SK-N-SH (cell line): ENCODE data around the gene AGBL1. TPM values are rescaled to one million over a fixed set of nuclear protein-coding genes. Genes with fewer than 3 reads are reported as not detected.

Source experiments
- CTCF ChIA-PET: fragments of 300-600, 350-600 bp; formaldehyde crosslinking; extraction: SDS; loops from one replicate; lab custom pipeline; 2021; lab: Yijun Ruan, JAX
- POLR2A ChIA-PET: fragments of 350-600 bp; sonication (Branson Sonifier 250); formaldehyde crosslinking; extraction: SDS; loops from one replicate; lab custom pipeline; 2020; ENCODE audit warnings: antibody characterized with exemption, inconsistent platforms; lab: Yijun Ruan, JAX
- DNase-seq: peaks from one replicate; pipeline ENCODE4 v3.0.0; 2012
- H2AFZ ChIP-seq: fragments of 200-600 bp; sonication (generic); 2 replicates; pipeline ENCODE4 v1.8.1; 2016; ENCODE audit warnings: antibody characterized with exemption, mild to moderate bottlenecking, low read depth
- H3F3A ChIP-seq: fragments of 200-600 bp; sonication (generic); replicated peaks from 2 replicates; pipeline ENCODE3; 2016; ENCODE audit warnings: antibody characterized with exemption, mild to moderate bottlenecking; ENCODE audit not compliant: insufficient read depth
- H3K27ac ChIP-seq, 2 experiments: fragments of 200-500 bp in 1 of 2; fragments of 200-600 bp in 1 of 2; sonication (Bioruptor generic) in 1 of 2; sonication (generic), shearing (Covaris generic) in 1 of 2; 2 replicates each; pipeline versions ENCODE4 v1.5.1 to v1.6.1; 2014 to 2016; ENCODE audit warnings: low read depth in 2 of 2, inconsistent platforms in 1 of 2, low read length in 1 of 2, mild to moderate bottlenecking in 1 of 2, mixed read lengths in 1 of 2
- H3K27me3 ChIP-seq: fragments of 200-600 bp; sonication (generic), shearing (Covaris generic); 2 replicates; pipeline ENCODE4 v1.6.1; 2016; ENCODE audit warnings: mixed run types; ENCODE audit not compliant: insufficient read depth
- H3K36me3 ChIP-seq, 2 experiments: fragments of 200-500 bp in 1 of 2; fragments of 200-600 bp in 1 of 2; sonication (Bioruptor generic) in 1 of 2; sonication (generic) in 1 of 2; replicated peaks in 1 of 2; 2 replicates each; pipeline versions ENCODE3 to v1.5.1; 2014 to 2016; ENCODE audit warnings: low read length in 1 of 2, mild to moderate bottlenecking in 1 of 2; ENCODE audit not compliant: insufficient read depth in 2 of 2, control insufficient read depth in 1 of 2
- H3K4me1 ChIP-seq, 2 experiments: fragments of 200-500 bp in 1 of 2; fragments of 200-600 bp in 1 of 2; sonication (Bioruptor generic) in 1 of 2; sonication (generic), shearing (Covaris generic) in 1 of 2; 2 replicates each; pipeline versions ENCODE4 v1.5.1 to v1.6.1; 2014 to 2016; ENCODE audit warnings: low read depth in 1 of 2, low read length in 1 of 2, mixed run types in 1 of 2; ENCODE audit not compliant: insufficient read depth in 2 of 2, control insufficient read depth in 1 of 2
- H3K4me2 ChIP-seq: fragments of 200-600 bp; sonication (generic), shearing (Covaris generic); 2 replicates; pipeline ENCODE4 v1.6.1; 2017; ENCODE audit warnings: mixed run types
- H3K4me3 ChIP-seq, 2 experiments: fragments of 200-500 bp in 1 of 2; fragments of 200-600 bp in 1 of 2; sonication (Bioruptor generic) in 1 of 2; sonication (generic), shearing (Covaris generic) in 1 of 2; 2 replicates each; pipeline versions ENCODE4 v1.5.1 to v1.8.1; 2014 to 2016; ENCODE audit warnings: low read depth in 2 of 2, inconsistent platforms in 1 of 2, low read length in 1 of 2, mild to moderate bottlenecking in 1 of 2, mixed read lengths in 1 of 2, moderate library complexity in 1 of 2
- H3K79me2 ChIP-seq: fragments of 200-600 bp; sonication (generic); 2 replicates; pipeline ENCODE4 v1.8.1; 2017; ENCODE audit warnings: mild to moderate bottlenecking; ENCODE audit not compliant: insufficient read depth
- H3K9ac ChIP-seq: fragments of 200-600 bp; sonication (generic); 2 replicates; pipeline ENCODE4 v1.6.1; 2017; ENCODE audit warnings: mixed run types
- H3K9me2 ChIP-seq: fragments of 200-600 bp; sonication (generic); 2 replicates; pipeline ENCODE4 v1.6.1; 2017; ENCODE audit warnings: mixed run types
- H3K9me3 ChIP-seq: fragments of 200-600 bp; sonication (generic); 2 replicates; pipeline ENCODE4 v1.6.1; 2017; ENCODE audit warnings: mixed run types, mild to moderate bottlenecking, moderate library complexity
- H4K20me1 ChIP-seq: fragments of 200-600 bp; sonication (generic); 2 replicates; pipeline ENCODE4 v1.6.1; 2017; ENCODE audit warnings: mild to moderate bottlenecking, mixed run types; ENCODE audit not compliant: insufficient read depth
- CHD2 ChIP-seq: fragments of 150-350 bp; IDR thresholded peaks from 2 replicates; pipeline ENCODE4 v1.6.1; 2018; ENCODE audit warnings: low read length; ENCODE audit not compliant: partially characterized antibody
- EZH2phosphoT487 ChIP-seq: fragments of 200-600 bp; sonication (generic); IDR thresholded peaks from 2 replicates; pipeline ENCODE4 v1.6.1; 2017; ENCODE audit warnings: low read depth, mixed run types, mild to moderate bottlenecking, antibody characterized with exemption, moderate library complexity, borderline replicate concordance
- GABPA ChIP-seq: IDR thresholded peaks from 2 replicates; pipeline ENCODE4 v1.4.0; 2012; ENCODE audit warnings: low read depth, mild to moderate bottlenecking
- MEF2A ChIP-seq: IDR thresholded peaks from 2 replicates; pipeline ENCODE4 v1.4.0; 2012; ENCODE audit warnings: low read depth, borderline replicate concordance
- NFIC ChIP-seq: IDR thresholded peaks from 2 replicates; pipeline ENCODE4 v1.4.0; 2012; ENCODE audit warnings: borderline replicate concordance
- POLR2AphosphoS5 ChIP-seq: IDR thresholded peaks from 2 replicates; pipeline ENCODE4 v1.6.1; 2012; ENCODE audit warnings: low read depth, low read length
- RAD21 ChIP-seq: IDR thresholded peaks from 2 replicates; pipeline ENCODE4 v1.6.1; 2012; ENCODE audit warnings: mild to moderate bottlenecking, low read length
- REST ChIP-seq: IDR thresholded peaks from 2 replicates; pipeline ENCODE4 v1.6.1; 2012; ENCODE audit warnings: mild to moderate bottlenecking, low read depth, low read length, moderate library complexity
- RFX5 ChIP-seq: IDR thresholded peaks from 2 replicates; pipeline ENCODE4 v1.6.1; 2012; ENCODE audit warnings: mild to moderate bottlenecking, improper control_type of control experiment, low read length
- RXRA ChIP-seq: IDR thresholded peaks from 2 replicates; pipeline ENCODE4 v1.4.0; 2012; ENCODE audit warnings: low read depth, mild to moderate bottlenecking, borderline replicate concordance
- SIN3A ChIP-seq: IDR thresholded peaks from 2 replicates; pipeline ENCODE4 v1.6.1; 2012; ENCODE audit warnings: low read depth, mild to moderate bottlenecking, low read length, moderate library complexity, borderline replicate concordance
- SMC3 ChIP-seq: IDR thresholded peaks from 2 replicates; pipeline ENCODE4 v1.6.1; 2012; ENCODE audit warnings: low read depth, low read length, improper control_type of control experiment
- TAF1 ChIP-seq: IDR thresholded peaks from 2 replicates; pipeline ENCODE4 v1.6.1; 2012; ENCODE audit warnings: low read depth, mild to moderate bottlenecking, low read length, moderate library complexity, borderline replicate concordance
- TCF12 ChIP-seq: IDR thresholded peaks from 2 replicates; pipeline ENCODE4 v1.4.0; 2012
- TEAD4 ChIP-seq: IDR thresholded peaks from 2 replicates; pipeline ENCODE4 v1.4.0; 2012; ENCODE audit warnings: mild to moderate bottlenecking, borderline replicate concordance; ENCODE audit not compliant: insufficient read depth
- USF2 ChIP-seq: fragments of 150-350 bp; IDR thresholded peaks from 2 replicates; pipeline ENCODE4 v1.6.1; 2017; ENCODE audit warnings: antibody characterized with exemption, low read length, low read depth, borderline replicate concordance
- WGBS: methylation state at CpG from one replicate; pipeline ENCODE4 v1.1.6; 2017; ENCODE audit warnings: low lambda C conversion rate; 5-methylcytosine and 5-hydroxymethylcytosine counted together
- polyA plus RNA-seq, 3 experiments: library from polyadenylated mRNA; depleted of rRNA; stranded (reverse); fragments of >200 nt; gene quantifications; 2 replicates each; pipeline ENCODE4 v1.2.3, GENCODE V29; 2012
- TF ChIP-seq, protein P1 (sequence below): IDR thresholded peaks from 2 replicates; pipeline ENCODE4; 2012
- TF ChIP-seq, protein P2 (sequence below): fragments of 150-350 bp; IDR thresholded peaks from 2 replicates; pipeline ENCODE4 v1.6.1; 2016; ENCODE audit warnings: mild to moderate bottlenecking, low read depth, low read length
- TF ChIP-seq, protein P3 (sequence below): IDR thresholded peaks from 2 replicates; pipeline ENCODE4 v1.4.0; 2012; ENCODE audit warnings: low read depth, borderline replicate concordance

AGBL1 gene
- polyA plus RNA-seq, 1 of the 3 experiments (the other 2 are of a cell fraction), result not detected

DNA sequence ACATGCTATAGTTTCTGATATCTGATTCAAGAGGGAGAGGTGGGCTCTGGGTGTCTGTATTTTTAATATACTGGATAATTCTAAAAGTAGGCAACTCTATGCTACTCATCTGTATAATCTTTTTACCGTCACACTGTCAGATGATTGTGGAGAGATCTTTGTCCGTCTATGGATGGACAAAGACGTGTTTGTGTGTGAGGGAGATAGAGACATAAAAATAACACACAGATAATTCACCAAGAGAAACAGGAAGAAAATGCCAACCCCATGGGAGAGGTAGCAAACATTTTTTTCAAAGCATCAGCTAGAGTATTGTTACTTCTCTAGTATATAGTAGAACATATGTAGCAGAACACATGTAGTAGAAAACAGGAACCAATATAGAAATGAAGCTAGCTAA, 346.1 kb downstream of the AGBL1 start:
- Histone ChIP-seq H3K9me2 (no peaks in the 10 kb centered on the region), H3K27me3 (no peaks in the 10 kb centered on the region), H3F3A (no peaks in the 10 kb centered on the region), H2AFZ (no peak overlapping the region), H3K4me3 (no peak overlapping the region), H3K4me2 (no peak overlapping the region), H3K9me3 (no peaks in the 10 kb centered on the region), H3K9ac (no peak overlapping the region), H3K27ac (no peak overlapping the region), H4K20me1 (no peaks in the 10 kb centered on the region), H3K79me2 (no peaks in the 10 kb centered on the region), H3K36me3 (no peaks in the 10 kb centered on the region), H3K4me1 (no peaks in the 10 kb centered on the region)
- ChIA-PET POLR2A (no interaction called here), CTCF (no interaction called here)
- DNase-seq, result no peak
- no peak for TF ChIP-seq POLR2AphosphoS5
- TF ChIP-seq, protein P1, sequence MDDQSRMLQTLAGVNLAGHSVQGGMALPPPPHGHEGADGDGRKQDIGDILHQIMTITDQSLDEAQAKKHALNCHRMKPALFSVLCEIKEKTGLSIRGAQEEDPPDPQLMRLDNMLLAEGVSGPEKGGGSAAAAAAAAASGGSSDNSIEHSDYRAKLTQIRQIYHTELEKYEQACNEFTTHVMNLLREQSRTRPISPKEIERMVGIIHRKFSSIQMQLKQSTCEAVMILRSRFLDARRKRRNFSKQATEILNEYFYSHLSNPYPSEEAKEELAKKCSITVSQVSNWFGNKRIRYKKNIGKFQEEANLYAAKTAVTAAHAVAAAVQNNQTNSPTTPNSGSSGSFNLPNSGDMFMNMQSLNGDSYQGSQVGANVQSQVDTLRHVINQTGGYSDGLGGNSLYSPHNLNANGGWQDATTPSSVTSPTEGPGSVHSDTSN, result no peak
- TF ChIP-seq EZH2phosphoT487, result no peak
- no peak for TF ChIP-seq RXRA
- no peak for TF ChIP-seq SMC3
- no peak for TF ChIP-seq TAF1
- no peak for TF ChIP-seq MEF2A
- TF ChIP-seq CHD2, result no peak
- no peak for TF ChIP-seq TEAD4
- TF ChIP-seq REST, result no peak
- TF ChIP-seq, protein P2, sequence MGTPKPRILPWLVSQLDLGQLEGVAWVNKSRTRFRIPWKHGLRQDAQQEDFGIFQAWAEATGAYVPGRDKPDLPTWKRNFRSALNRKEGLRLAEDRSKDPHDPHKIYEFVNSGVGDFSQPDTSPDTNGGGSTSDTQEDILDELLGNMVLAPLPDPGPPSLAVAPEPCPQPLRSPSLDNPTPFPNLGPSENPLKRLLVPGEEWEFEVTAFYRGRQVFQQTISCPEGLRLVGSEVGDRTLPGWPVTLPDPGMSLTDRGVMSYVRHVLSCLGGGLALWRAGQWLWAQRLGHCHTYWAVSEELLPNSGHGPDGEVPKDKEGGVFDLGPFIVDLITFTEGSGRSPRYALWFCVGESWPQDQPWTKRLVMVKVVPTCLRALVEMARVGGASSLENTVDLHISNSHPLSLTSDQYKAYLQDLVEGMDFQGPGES, result no peak
- WGBS, result 39% methylated on average over 3 of the region's 3 CpGs

DNA sequence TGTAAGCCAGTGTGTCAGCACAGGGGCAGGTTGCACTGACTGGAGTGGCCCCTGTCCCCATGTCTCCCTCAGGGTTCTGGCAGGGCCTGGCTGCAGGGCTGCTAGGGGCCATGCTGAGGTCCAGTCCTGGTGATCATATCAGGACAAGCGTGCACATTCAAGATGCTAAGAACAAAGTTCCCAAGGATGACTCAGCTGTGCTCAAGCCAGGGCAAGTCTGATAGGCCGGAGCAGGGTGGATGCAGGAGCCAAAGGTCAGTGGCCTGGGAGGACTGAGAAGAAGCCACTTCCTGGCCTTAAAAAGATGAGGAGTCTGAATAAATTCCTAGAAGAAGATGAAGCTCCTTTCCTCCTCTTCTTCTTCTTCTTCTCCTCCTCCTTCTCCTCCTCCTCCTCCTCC, 353.2 kb downstream of the AGBL1 start:
- DNase-seq, result no peak
- WGBS, result 31% methylated on average over 2 of the region's 2 CpGs
- CTCF ChIA-PET, result interaction anchor here (1.3 kb wide), 1 partner anchor 25 kb away, joined by 3 read pairs; no protein-coding TSS in a partner anchor
- TF ChIP-seq EZH2phosphoT487 (no peak), USF2 (no peak), TCF12 (no peak), RFX5 (no peak), SIN3A (no peak), RAD21 (no peak), POLR2AphosphoS5 (no peak), GABPA (no peak), NFIC (no peak), TAF1 (no peak)
- TF ChIP-seq, protein P3, sequence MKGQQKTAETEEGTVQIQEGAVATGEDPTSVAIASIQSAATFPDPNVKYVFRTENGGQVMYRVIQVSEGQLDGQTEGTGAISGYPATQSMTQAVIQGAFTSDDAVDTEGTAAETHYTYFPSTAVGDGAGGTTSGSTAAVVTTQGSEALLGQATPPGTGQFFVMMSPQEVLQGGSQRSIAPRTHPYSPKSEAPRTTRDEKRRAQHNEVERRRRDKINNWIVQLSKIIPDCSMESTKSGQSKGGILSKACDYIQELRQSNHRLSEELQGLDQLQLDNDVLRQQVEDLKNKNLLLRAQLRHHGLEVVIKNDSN, result no peak
- TF ChIP-seq, protein P2, result no peak

More for the DNA sequence above, 353.2 kb downstream of the AGBL1 start:
- H3K27me3 ChIP-seq, result no peaks in the 10 kb centered on the region
- H3K4me3 ChIP-seq, result no peak overlapping the region
- H3K27ac ChIP-seq, result no peak overlapping the region
- POLR2A ChIA-PET, result no interaction called here
- no peak overlapping the region for H3K4me2 ChIP-seq
- H3K9me2 ChIP-seq, result no peaks in the 10 kb centered on the region
- no peaks in the 10 kb centered on the region for H3K4me1 ChIP-seq
- no peaks in the 10 kb centered on the region for H3F3A ChIP-seq
- no peaks in the 10 kb centered on the region for H3K79me2 ChIP-seq
- no peaks in the 10 kb centered on the region for H4K20me1 ChIP-seq
- no peak overlapping the region for H3K9ac ChIP-seq
- no peak overlapping the region for H2AFZ ChIP-seq
- H3K36me3 ChIP-seq, result no peaks in the 10 kb centered on the region
- no peaks in the 10 kb centered on the region for H3K9me3 ChIP-seq
